K562 (cell line): ENCODE measurements around the gene RCSD1. TPM values are rescaled to one million over a fixed set of nuclear protein-coding genes. Genes with fewer than 3 reads are reported as not detected.

Experiments used
- BCOR ChIP-seq: fragments of 450-650 bp; IDR thresholded peaks from 2 replicates; pipeline ENCODE4 v1.6.1; 2016
- ESRRB ChIP-seq: fragments of 250-450 bp; sonication (Bioruptor Pico); IDR thresholded peaks from 2 replicates; pipeline ENCODE4 v1.5.0; 2020; ENCODE audit warnings: mild to moderate bottlenecking, moderate library complexity, borderline replicate concordance
- HMG20B ChIP-seq: fragments of 250-450 bp; sonication (Bioruptor Pico); IDR thresholded peaks from 2 replicates; pipeline ENCODE4 v1.5.0; 2021; ENCODE audit warnings: mild to moderate bottlenecking
- MECOM ChIP-seq: fragments of 250-450 bp; sonication (Bioruptor Pico); IDR thresholded peaks from 2 replicates; pipeline ENCODE4 v1.8.0; 2022; ENCODE audit warnings: inconsistent platforms
- MED1 ChIP-seq: sonication (generic); formaldehyde crosslinking; IDR thresholded peaks from 2 replicates; pipeline ENCODE4 v1.8.1; 2023; ENCODE audit warnings: missing genetic modification reagents, borderline replicate concordance
- RBM39 ChIP-seq: fragments of 200-400 bp; formaldehyde crosslinking; optimal IDR thresholded peaks from 2 replicates; pipeline ENCODE3; 2018; ENCODE audit warnings: low read depth, low read length
- SNRNP70 ChIP-seq: fragments of 200-400 bp; formaldehyde crosslinking; optimal IDR thresholded peaks from 2 replicates; pipeline ENCODE3; 2017; ENCODE audit warnings: low read depth, low read length
- TAF9B ChIP-seq: fragments of 450-650 bp; IDR thresholded peaks from 2 replicates; pipeline ENCODE4 v1.6.1; 2018; ENCODE audit warnings: mild to moderate bottlenecking; ENCODE audit not compliant: partially characterized antibody
- ZKSCAN1 ChIP-seq: fragments of 150-350 bp; IDR thresholded peaks from 2 replicates; pipeline ENCODE4 v1.6.1; 2016; ENCODE audit warnings: low read depth, low read length
- ZNF224 ChIP-seq: sonication (generic); formaldehyde crosslinking; IDR thresholded peaks from 2 replicates; pipeline ENCODE4 v1.8.0; 2022; ENCODE audit warnings: mild to moderate bottlenecking, missing genetic modification reagents
- ZNF717 ChIP-seq: fragments of 250-450 bp; sonication (Bioruptor Pico); IDR thresholded peaks from 2 replicates; pipeline ENCODE4 v1.5.0; 2021
- ZNF75A ChIP-seq: fragments of 450-650 bp; formaldehyde crosslinking; IDR thresholded peaks from 2 replicates; pipeline ENCODE4 v1.4.0; 2020; ENCODE audit warnings: mild to moderate bottlenecking
- polyA plus RNA-seq, 8 experiments: library from polyadenylated mRNA; depleted of rRNA in 4 of 8; stranded (reverse) in 5 of 8; unstranded in 3 of 8; fragments of >200 nt; fragmentation: Nextera tagmentation in 2 of 8; fragmentation: Illumina TruSeq in 1 of 8; extraction: Ambion mirVana in 2 of 8; extraction: Trizol in 1 of 8; gene quantifications; 2 replicates each; pipeline versions ENCODE4 v1.2.1 to v1.2.3, GENCODE V29; 2011 to 2014; ENCODE audit warnings: inconsistent platforms in 1 of 8, missing spikeins in 1 of 8
- total RNA-seq, 7 experiments: library from RNA; depleted of rRNA in 6 of 7; stranded (reverse); fragments of >200 nt in 6 of 7; fragmentation: Illumina TruSeq in 2 of 7; extraction: Trizol in 2 of 7; gene quantifications; 2 replicates each; pipeline versions ENCODE4 v1.2.1 to v1.2.3, GENCODE V29; 2011 to 2021; ENCODE audit warnings: low replicate concordance in 1 of 7
- TF ChIP-seq, protein P1 (sequence below): fragments of 250-450 bp; sonication (Bioruptor Pico); IDR thresholded peaks from 2 replicates; pipeline ENCODE4 v1.4.0; 2020; ENCODE audit warnings: mild to moderate bottlenecking, moderate library complexity, borderline replicate concordance
- TF ChIP-seq, protein P2 (sequence below): fragments of 250-450 bp; sonication (Bioruptor Pico); IDR thresholded peaks from 2 replicates; pipeline ENCODE4 v1.5.0; 2022; ENCODE audit warnings: mild to moderate bottlenecking
- TF ChIP-seq, protein P3 (sequence below): sonication (generic); formaldehyde crosslinking; IDR thresholded peaks from 2 replicates; pipeline ENCODE4 v1.8.1; 2023; ENCODE audit warnings: mild to moderate bottlenecking, missing genetic modification reagents
- TF ChIP-seq, protein P4 (sequence below): fragments of 450-650 bp; IDR thresholded peaks from 2 replicates; pipeline ENCODE4 v1.6.1; 2016; ENCODE audit warnings: missing biosample characterization, missing genetic modification characterization
- TF ChIP-seq, protein P5 (sequence below): fragments of 450-650 bp; IDR thresholded peaks from 2 replicates; pipeline ENCODE4 v1.6.1; 2016; ENCODE audit warnings: mild to moderate bottlenecking

RCSD1 gene
- total and polyA plus RNA-seq, 9 of the 15 experiments (the other 6 are each of a cell fraction or from before 2014, with no cell fraction given), result 7.8 to 69.8 (median 45.3) TPM

DNA sequence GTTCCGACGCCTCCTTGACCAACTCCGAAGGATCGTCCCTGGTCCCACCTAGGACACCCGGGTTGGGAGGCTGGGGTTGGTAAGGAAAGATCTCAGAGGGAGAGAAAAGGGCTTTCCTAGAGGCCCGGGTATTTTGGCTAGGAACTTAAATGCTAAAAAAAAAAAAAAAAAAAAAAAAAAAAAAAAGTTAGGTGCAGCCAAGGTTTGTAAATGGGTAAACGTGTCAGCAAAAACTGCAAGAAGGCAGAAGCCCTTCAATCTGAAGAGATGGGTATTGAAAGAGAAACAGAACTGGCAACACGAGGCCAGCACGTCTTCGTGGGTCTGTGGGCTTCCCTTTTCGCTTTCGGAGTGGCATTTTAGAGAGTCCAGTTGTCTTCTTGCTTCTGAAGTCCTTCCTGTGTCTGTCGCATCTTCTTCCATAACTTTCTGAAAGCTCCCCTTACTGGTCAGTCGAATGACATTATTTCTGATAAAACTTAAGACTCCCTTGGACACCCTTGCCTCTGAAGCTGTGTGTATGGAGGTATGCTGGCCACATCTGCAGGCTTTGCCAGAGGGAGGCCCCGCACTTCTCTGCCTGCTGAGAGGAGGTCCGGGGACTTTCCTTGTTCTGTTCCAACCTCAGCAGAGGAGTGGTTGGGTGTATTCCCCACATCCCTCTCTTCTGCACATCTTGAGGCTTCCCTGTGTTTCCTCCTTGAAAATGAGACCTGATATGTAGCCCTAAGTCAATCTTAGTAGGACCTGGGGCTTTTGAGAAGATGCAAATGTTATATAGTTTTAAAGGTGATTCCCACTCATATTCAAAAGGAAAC is 745 bp downstream of the RCSD1 start (continued):
- TF ChIP-seq, protein P1, sequence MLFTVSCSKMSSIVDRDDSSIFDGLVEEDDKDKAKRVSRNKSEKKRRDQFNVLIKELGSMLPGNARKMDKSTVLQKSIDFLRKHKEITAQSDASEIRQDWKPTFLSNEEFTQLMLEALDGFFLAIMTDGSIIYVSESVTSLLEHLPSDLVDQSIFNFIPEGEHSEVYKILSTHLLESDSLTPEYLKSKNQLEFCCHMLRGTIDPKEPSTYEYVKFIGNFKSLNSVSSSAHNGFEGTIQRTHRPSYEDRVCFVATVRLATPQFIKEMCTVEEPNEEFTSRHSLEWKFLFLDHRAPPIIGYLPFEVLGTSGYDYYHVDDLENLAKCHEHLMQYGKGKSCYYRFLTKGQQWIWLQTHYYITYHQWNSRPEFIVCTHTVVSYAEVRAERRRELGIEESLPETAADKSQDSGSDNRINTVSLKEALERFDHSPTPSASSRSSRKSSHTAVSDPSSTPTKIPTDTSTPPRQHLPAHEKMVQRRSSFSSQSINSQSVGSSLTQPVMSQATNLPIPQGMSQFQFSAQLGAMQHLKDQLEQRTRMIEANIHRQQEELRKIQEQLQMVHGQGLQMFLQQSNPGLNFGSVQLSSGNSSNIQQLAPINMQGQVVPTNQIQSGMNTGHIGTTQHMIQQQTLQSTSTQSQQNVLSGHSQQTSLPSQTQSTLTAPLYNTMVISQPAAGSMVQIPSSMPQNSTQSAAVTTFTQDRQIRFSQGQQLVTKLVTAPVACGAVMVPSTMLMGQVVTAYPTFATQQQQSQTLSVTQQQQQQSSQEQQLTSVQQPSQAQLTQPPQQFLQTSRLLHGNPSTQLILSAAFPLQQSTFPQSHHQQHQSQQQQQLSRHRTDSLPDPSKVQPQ (CRISPR knock-in tag), result no peak
- TF ChIP-seq SNRNP70, result no peak
- no peak for TF ChIP-seq ZNF224 (CRISPR knock-in tag)
- TF ChIP-seq MED1 (CRISPR knock-in tag), result no peak
- TF ChIP-seq ZKSCAN1, result 0 out of 2 replicates have a peak, but pooled peaks have one; percentile 43
- TF ChIP-seq, protein P2, sequence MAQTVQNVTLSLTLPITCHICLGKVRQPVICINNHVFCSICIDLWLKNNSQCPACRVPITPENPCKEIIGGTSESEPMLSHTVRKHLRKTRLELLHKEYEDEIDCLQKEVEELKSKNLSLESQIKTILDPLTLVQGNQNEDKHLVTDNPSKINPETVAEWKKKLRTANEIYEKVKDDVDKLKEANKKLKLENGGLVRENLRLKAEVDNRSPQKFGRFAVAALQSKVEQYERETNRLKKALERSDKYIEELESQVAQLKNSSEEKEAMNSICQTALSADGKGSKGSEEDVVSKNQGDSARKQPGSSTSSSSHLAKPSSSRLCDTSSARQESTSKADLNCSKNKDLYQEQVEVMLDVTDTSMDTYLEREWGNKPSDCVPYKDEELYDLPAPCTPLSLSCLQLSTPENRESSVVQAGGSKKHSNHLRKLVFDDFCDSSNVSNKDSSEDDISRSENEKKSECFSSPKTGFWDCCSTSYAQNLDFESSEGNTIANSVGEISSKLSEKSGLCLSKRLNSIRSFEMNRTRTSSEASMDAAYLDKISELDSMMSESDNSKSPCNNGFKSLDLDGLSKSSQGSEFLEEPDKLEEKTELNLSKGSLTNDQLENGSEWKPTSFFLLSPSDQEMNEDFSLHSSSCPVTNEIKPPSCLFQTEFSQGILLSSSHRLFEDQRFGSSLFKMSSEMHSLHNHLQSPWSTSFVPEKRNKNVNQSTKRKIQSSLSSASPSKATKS (CRISPR knock-in tag), result no peak
- TF ChIP-seq, protein P3, sequence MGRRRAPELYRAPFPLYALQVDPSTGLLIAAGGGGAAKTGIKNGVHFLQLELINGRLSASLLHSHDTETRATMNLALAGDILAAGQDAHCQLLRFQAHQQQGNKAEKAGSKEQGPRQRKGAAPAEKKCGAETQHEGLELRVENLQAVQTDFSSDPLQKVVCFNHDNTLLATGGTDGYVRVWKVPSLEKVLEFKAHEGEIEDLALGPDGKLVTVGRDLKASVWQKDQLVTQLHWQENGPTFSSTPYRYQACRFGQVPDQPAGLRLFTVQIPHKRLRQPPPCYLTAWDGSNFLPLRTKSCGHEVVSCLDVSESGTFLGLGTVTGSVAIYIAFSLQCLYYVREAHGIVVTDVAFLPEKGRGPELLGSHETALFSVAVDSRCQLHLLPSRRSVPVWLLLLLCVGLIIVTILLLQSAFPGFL (CRISPR knock-in tag), result no peak
- no peak for TF ChIP-seq ZNF717
- no peak for TF ChIP-seq ZNF75A
- TF ChIP-seq BCOR, result no peak
- TF ChIP-seq, protein P4, sequence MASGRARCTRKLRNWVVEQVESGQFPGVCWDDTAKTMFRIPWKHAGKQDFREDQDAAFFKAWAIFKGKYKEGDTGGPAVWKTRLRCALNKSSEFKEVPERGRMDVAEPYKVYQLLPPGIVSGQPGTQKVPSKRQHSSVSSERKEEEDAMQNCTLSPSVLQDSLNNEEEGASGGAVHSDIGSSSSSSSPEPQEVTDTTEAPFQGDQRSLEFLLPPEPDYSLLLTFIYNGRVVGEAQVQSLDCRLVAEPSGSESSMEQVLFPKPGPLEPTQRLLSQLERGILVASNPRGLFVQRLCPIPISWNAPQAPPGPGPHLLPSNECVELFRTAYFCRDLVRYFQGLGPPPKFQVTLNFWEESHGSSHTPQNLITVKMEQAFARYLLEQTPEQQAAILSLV (tag), result no peak
- TF ChIP-seq MECOM (CRISPR knock-in tag), result no peak
- TF ChIP-seq HMG20B (CRISPR knock-in tag), result no peak
- TF ChIP-seq, protein P5, sequence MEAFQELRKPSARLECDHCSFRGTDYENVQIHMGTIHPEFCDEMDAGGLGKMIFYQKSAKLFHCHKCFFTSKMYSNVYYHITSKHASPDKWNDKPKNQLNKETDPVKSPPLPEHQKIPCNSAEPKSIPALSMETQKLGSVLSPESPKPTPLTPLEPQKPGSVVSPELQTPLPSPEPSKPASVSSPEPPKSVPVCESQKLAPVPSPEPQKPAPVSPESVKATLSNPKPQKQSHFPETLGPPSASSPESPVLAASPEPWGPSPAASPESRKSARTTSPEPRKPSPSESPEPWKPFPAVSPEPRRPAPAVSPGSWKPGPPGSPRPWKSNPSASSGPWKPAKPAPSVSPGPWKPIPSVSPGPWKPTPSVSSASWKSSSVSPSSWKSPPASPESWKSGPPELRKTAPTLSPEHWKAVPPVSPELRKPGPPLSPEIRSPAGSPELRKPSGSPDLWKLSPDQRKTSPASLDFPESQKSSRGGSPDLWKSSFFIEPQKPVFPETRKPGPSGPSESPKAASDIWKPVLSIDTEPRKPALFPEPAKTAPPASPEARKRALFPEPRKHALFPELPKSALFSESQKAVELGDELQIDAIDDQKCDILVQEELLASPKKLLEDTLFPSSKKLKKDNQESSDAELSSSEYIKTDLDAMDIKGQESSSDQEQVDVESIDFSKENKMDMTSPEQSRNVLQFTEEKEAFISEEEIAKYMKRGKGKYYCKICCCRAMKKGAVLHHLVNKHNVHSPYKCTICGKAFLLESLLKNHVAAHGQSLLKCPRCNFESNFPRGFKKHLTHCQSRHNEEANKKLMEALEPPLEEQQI, result no peak
- TF ChIP-seq TAF9B, result no peak
- TF ChIP-seq RBM39, result no peak
- no peak for TF ChIP-seq ESRRB (CRISPR knock-in tag)
